ENCODE results near the gene MCCC2.
"Not testable (repeated sequence)": the region's sequence is repeated elsewhere in the genome, so short reads cannot be mapped to it uniquely, and the experiment has no call there.

DNA sequence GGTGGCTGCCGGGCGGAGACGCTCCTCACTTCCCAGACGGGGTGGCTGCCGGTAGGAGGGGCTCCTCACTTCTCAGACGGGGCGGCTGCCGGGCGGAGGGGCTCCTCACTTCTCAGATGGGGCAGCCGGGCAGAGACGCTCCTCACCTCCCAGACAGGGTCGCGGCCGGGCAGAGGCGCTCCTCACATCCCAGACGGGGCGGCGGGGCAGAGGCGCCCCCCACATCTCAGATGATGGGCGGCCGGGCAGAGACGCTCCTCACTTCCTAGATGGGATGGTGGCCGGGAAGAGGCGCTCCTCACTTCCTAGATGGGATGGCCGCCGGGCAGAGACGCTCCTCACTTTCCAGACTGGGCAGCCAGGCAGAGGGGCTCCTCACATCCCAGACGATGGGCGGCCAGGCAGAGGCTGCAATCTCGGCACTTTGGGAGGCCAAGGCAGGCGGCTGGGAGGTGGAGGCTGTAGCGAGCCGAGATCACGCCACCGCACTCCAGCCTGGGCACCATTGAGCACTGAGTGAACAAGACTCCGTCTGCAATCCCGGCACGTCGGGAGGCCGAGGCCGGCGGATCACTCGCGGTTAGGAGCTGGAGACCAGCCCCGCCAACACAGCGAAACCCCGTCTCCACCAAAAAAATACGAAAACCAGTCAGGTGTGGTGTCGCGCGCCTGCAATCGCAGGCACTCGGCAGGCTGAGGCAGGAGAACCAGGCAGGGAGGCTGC, 35.0 kb upstream of the MCCC2 start:
- TF ChIP-seq FOXK2, SP1, SUZ12 (IDR thresholded peaks at IDR 0.05): not testable (repeated sequence)
